Right lobe of liver (tissue), 6 donors: Measurements from ENCODE around the gene MACROD2. TPM values are rescaled to one million over a fixed set of nuclear protein-coding genes. Genes with fewer than 3 reads are reported as not detected.

ENCODE experiments used
- ATAC-seq, 4 donors: fragments of 200-7000 bp; cut with Tn5 transposase; one replicate each; pipeline ENCODE4 v1.9.1; 2020; ENCODE audit warnings: mild to moderate bottlenecking in 4 of 4, moderate library complexity in 4 of 4
- DNase-seq, 3 donors: peaks; one replicate each; pipeline ENCODE4 v3.0.0-alpha.2; 2020
- H3K27ac ChIP-seq, 3 donors: fragments of 200-600 bp; one replicate each; pipeline ENCODE4 v1.8.0; 2022
- H3K27me3 ChIP-seq, 2 donors: fragments of 200-600 bp; one replicate each; pipeline ENCODE4 v1.8.0; 2022
- H3K36me3 ChIP-seq, 4 donors: fragments of 200-600 bp; sonication (generic) in 1 of 4; one replicate each; pipeline versions ENCODE4 v1.5.1 to v1.8.0; 2017 to 2022; ENCODE audit warnings: control low read depth in 1 of 4
- H3K4me1 ChIP-seq, 4 donors: fragments of 200-600 bp; sonication (generic) in 1 of 4; one replicate each; pipeline versions ENCODE4 v1.5.1 to v1.8.0; 2017 to 2022; ENCODE audit warnings: control low read depth in 1 of 4
- H3K4me3 ChIP-seq, 3 donors: fragments of 200-600 bp; one replicate each; pipeline ENCODE4 v1.8.0; 2022
- H3K9me3 ChIP-seq, 4 donors: fragments of 200-600 bp; sonication (generic) in 1 of 4; one replicate each; pipeline versions ENCODE4 v1.5.1 to v1.8.0; 2017 to 2022; ENCODE audit warnings: control low read depth in 1 of 4
- POLR2A ChIP-seq: fragments of 450-650 bp; IDR thresholded peaks from one replicate; pipeline ENCODE4 v1.6.1; 2017; ENCODE audit warnings: antibody characterized with exemption, mild to moderate bottlenecking
- WGBS: methylation state at CpG from one replicate; pipeline ENCODE4 v1.1.6; 2018; ENCODE audit warnings: low coverage, low lambda C conversion rate; ENCODE audit not compliant: insufficient coverage; ENCODE audit errors: missing lambda C conversion rate; 5-methylcytosine and 5-hydroxymethylcytosine counted together
- intact Hi-C, 2 donors: fragments of 100-400 bp; cut with DNase I; formaldehyde crosslinking; loops; one replicate each; pipeline versions ENCODE4 v1.11.2 to v1.14.1; 2022
- total RNA-seq, 6 experiments: library from RNA; depleted of rRNA in 2 of 6; stranded (reverse); fragments of >200 nt in 2 of 6; fragmentation: NEBNext Ultra II Directional in 3 of 6; extraction: Animal tissue kit (Norgen Biotek cat#: 25700) in 3 of 6; gene quantifications; one replicate each; pipeline versions ENCODE4 v1.1.0 to v1.2.4, GENCODE V29; 2016 to 2023
- TF ChIP-seq, protein P1 (sequence below), 4 donors: fragments of 200-600 bp in 3 of 4; fragments of 450-650 bp in 1 of 4; IDR thresholded peaks; one replicate each; pipeline versions ENCODE4 v1.5.1 to v1.8.0; 2016 to 2022; ENCODE audit warnings: antibody characterized with exemption in 4 of 4, mild to moderate bottlenecking in 2 of 4
- donor health status: DM: no; HTN: yes; CAD: no.
- donor health status: DM: no; HTN: no; CAD: no.
- donor health status: DM: no; HTN: no; CAD: no.
- donor health status: DM: no; HTN: yes; CAD: no.
- donor health status: DM: no; HTN: yes; CAD: no.

Gene MACROD2
- total RNA-seq, 6 experiments from 2014 or later: 1.2 to 5.5 (median 3.3) TPM

DNA sequence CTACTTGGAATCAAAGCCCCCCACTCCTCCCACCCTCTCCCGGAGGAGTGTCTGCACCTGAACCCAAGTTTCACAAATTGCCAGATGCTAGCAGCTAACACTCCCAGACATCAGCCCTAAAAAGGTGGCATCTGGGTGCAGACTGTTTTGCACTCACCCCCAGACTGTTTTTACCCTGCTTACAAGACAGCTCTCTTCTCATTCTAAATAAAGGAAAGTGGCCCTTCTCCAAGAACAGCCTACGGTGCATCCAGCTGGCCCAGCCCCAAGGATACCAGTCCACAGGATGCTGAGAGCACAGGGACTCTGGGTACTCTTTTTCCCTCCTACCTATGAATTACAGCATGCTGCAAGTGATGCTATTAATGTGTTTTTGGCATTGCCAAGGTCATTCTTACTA is 1184.1 kb downstream of the MACROD2 start:
- no peak for TF ChIP-seq POLR2A
- TF ChIP-seq, protein P1, sequence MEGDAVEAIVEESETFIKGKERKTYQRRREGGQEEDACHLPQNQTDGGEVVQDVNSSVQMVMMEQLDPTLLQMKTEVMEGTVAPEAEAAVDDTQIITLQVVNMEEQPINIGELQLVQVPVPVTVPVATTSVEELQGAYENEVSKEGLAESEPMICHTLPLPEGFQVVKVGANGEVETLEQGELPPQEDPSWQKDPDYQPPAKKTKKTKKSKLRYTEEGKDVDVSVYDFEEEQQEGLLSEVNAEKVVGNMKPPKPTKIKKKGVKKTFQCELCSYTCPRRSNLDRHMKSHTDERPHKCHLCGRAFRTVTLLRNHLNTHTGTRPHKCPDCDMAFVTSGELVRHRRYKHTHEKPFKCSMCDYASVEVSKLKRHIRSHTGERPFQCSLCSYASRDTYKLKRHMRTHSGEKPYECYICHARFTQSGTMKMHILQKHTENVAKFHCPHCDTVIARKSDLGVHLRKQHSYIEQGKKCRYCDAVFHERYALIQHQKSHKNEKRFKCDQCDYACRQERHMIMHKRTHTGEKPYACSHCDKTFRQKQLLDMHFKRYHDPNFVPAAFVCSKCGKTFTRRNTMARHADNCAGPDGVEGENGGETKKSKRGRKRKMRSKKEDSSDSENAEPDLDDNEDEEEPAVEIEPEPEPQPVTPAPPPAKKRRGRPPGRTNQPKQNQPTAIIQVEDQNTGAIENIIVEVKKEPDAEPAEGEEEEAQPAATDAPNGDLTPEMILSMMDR (IDR thresholded peaks at IDR 0.05): no peak
- Histone ChIP-seq H3K4me1 (no peaks in the 10 kb centered on the region), H3K27me3 (no peaks in the 10 kb centered on the region), H3K36me3 (no peaks in the 10 kb centered on the region), H3K4me3 (no peak overlapping the region), H3K9me3 (no peaks in the 10 kb centered on the region), H3K27ac (no peak overlapping the region)
- no peak for DNase-seq
- 80% methylated on average over 1 of the region's 2 CpGs for WGBS
- no peak for ATAC-seq
- intact Hi-C loops: no loop called here

GRCh38 chr20:15179781-15180180 is 1184.5 kb downstream of the MACROD2 start:
- Histone ChIP-seq H3K36me3 (no peaks in the 10 kb centered on the region), H3K27me3 (no peaks in the 10 kb centered on the region), H3K4me3 (no peak overlapping the region), H3K27ac (no peak overlapping the region), H3K9me3 (no peaks in the 10 kb centered on the region), H3K4me1 (no peaks in the 10 kb centered on the region)
- ATAC-seq: no peak
- 94% methylated on average over 2 of the region's 3 CpGs for WGBS
- TF ChIP-seq POLR2A: no peak
- TF ChIP-seq, protein P1 (IDR thresholded peaks at IDR 0.05): no peak
- DNase-seq: no peak
- intact Hi-C loops: no loop called here

DNA sequence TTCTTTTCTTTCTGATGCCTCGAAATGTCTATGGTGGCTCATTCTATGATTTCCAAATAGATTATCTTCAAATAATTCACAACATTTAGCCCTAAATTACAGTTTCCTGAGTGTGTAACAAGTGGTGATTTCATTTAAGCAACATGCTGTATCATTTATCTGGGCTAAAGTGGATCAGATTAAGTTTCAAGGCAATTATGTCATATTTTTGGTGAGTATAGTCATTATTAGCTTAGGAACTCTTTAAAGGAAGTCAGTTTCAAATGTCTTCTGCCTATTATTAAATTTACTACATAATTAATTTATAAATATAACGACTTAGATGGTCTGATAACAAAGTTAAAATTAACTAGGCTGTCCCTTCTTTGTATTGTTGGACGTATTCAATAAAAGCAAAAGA is 1190.0 kb downstream of the MACROD2 start:
- TF ChIP-seq POLR2A: no peak
- TF ChIP-seq, protein P1 (IDR thresholded peaks at IDR 0.05): no peak
- H3K4me1 ChIP-seq: no peaks in the 10 kb centered on the region
- H3K9me3 ChIP-seq: no peaks in the 10 kb centered on the region
- no peaks in the 10 kb centered on the region for H3K36me3 ChIP-seq
- H3K4me3 ChIP-seq: no peak overlapping the region
- DNase-seq: no peak
- H3K27ac ChIP-seq: no peak overlapping the region
- WGBS: 78% methylated on average over 3 of the region's 3 CpGs
- no peak for ATAC-seq
- no peaks in the 10 kb centered on the region for H3K27me3 ChIP-seq
- intact Hi-C loops: no loop called here

DNA sequence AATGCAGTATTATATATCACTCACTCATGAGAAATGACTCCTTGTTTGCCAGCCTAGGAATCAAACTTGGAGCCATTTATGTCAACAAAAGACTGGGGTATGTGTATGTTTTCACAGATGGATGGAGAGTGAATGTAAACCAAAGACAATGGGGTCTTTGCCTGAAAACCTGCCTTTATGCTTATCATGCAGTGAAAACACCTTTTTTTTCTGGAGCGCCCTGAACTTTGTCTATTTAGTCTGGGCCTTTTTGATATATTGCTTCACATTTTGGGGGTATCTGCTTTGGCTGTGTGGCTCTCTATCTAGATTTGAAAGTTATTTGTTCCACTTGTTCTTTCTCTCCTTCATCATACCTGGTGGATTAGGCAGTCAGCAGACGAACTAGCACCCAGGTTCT is 1190.6 kb downstream of the MACROD2 start:
- H3K4me3 ChIP-seq: no peak overlapping the region
- H3K27ac ChIP-seq: no peak overlapping the region
- WGBS: 87% methylated on average over 2 of the region's 2 CpGs
- ATAC-seq (no peak), DNase-seq (no peak)
- no peaks in the 10 kb centered on the region for H3K4me1 ChIP-seq
- intact Hi-C loops: no loop called here
- H3K9me3 ChIP-seq: no peaks in the 10 kb centered on the region
- no peaks in the 10 kb centered on the region for H3K36me3 ChIP-seq
- TF ChIP-seq POLR2A: no peak
- TF ChIP-seq, protein P1 (IDR thresholded peaks at IDR 0.05): no peak
- no peaks in the 10 kb centered on the region for H3K27me3 ChIP-seq

- DNase-seq (no peak), ATAC-seq (no peak)
- Histone ChIP-seq H3K36me3 (no peaks in the 10 kb centered on the region), H3K4me3 (no peak overlapping the region), H3K27me3 (no peaks in the 10 kb centered on the region), H3K27ac (no peak overlapping the region), H3K9me3 (no peaks in the 10 kb centered on the region), H3K4me1 (no peaks in the 10 kb centered on the region)
- 70% methylated on average over 1 of the region's 1 CpG for WGBS
- intact Hi-C loops: no loop called here
- TF ChIP-seq POLR2A: no peak
- TF ChIP-seq, protein P1 (IDR thresholded peaks at IDR 0.05): no peak
Observed at GRCh38 chr20:15187612-15188011, 1192.3 kb downstream of the MACROD2 start.
